ENCODE results near the gene GALP.
"Not testable (repeated sequence)": the region's sequence is repeated elsewhere in the genome, so short reads cannot be mapped to it uniquely, and the experiment has no call there.

Gene GALP

DNA sequence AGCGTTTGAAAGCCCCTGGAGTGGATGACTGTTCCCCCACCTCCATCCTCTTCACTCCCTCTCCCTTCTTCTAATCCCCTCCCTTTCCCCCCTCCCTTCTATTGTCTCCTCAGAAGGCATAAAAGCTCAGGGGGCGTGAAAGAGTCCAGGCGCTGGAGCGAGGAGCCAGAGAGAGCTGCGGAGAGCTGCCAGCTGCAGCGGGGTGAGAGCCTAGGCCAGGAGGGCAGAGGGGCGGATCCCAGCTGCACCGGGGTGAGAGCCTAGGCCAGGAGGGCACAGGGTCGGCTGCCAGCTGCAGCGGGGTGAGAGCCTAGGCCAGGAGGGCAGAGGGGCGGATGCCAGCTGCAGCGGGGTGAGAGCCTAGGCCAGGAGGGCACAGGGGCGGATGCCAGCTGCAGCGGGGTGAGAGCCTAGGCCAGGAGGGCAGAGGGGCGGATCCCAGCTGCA lies at the start of gene GALP:
GALP (plus strand) TSS at position 148 of the 447 bp plus-strand sequence. CDS start 1,101 bp downstream, outside the sequence.
- DNase-seq (ENCODE audit: low read depth, low spot score); POLR2A ChIA-PET; H3K4me3 ChIP-seq (ENCODE audit: low read depth, low read length): not testable (repeated sequence)
- CTCF ChIA-PET, result interaction anchor here (0.6 to 11.0 kb wide), 2 partner anchors 98 to 111 kb away, joined by 3 to 202 read pairs; no protein-coding TSS in a partner anchor

DNA sequence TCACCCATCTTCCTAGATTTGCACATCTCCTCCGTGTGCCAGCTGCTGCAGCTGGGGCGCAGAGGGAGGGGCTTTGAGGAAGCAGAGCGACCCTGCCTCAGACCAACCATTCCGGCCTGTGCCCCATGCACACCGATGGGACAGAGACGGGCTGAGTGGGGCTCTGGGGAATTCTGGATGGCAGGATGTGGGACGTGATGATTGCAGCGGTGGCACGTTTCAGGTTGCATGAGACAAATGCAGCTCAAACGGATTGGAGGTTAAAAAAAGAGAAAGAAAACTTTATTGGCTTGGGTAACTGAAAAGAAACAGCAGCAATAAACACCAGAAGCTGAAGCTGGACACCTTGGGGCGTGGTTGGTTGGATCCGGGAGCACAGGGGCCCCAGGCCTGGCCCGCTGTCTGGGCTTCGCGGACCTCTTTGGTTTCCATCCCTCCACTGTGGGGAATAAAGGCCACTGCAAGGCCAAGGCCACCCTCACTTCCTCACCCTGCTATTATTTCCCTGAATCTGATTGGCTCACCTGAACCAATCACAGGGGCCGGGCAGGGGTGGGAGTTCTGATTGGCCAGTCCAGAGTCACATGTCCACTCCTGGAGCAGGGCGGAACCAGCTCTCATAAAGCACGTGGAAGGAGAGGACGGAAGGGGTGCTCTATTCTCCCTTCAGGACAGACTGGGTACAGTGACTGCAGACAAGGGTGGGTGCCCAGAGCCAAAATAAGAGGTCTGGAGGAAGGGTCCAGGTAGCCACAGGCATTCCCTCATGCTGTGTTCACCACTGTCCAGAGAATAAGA lies 48.6 kb upstream of the GALP start:
- TF ChIP-seq, protein P1, sequence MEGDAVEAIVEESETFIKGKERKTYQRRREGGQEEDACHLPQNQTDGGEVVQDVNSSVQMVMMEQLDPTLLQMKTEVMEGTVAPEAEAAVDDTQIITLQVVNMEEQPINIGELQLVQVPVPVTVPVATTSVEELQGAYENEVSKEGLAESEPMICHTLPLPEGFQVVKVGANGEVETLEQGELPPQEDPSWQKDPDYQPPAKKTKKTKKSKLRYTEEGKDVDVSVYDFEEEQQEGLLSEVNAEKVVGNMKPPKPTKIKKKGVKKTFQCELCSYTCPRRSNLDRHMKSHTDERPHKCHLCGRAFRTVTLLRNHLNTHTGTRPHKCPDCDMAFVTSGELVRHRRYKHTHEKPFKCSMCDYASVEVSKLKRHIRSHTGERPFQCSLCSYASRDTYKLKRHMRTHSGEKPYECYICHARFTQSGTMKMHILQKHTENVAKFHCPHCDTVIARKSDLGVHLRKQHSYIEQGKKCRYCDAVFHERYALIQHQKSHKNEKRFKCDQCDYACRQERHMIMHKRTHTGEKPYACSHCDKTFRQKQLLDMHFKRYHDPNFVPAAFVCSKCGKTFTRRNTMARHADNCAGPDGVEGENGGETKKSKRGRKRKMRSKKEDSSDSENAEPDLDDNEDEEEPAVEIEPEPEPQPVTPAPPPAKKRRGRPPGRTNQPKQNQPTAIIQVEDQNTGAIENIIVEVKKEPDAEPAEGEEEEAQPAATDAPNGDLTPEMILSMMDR (IDR thresholded peaks at IDR 0.05; ENCODE audit: insufficient read depth, low read length, missing control alignments), result no peak

DNA sequence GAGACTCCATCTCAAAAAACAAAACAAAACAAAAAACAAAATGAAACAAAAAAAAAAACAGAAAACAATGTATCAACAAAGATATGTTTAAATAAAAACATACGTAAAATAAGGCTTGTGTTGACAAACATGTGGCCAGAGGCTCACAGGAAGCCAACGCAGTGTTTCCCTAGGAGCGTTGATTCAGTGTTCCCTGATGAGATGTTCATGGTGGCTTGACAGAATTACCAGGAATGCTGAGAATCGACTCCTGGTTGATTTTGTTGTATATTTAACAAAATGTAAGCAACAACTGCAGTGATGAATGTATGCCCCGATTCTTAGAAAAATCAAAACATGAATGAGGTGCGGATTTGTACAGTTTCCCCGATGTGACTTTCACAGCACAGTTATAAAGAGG lies 45.8 kb upstream of the GALP start:
- TF ChIP-seq, protein P1 (IDR thresholded peaks at IDR 0.05; ENCODE audit: insufficient read depth, low read length, missing control alignments), result no peak
- no peak for DNase-seq (ENCODE audit: low read depth, low spot score)
- no peak overlapping the region for H3K4me3 ChIP-seq (ENCODE audit: low read depth, low read length)
- CTCF ChIA-PET, result no interaction called here
- POLR2A ChIA-PET, result no interaction called here

More for the DNA sequence above, 48.6 kb upstream of the GALP start:
- H3K4me3 ChIP-seq (ENCODE audit: low read depth, low read length), result no peak overlapping the region
- CTCF ChIA-PET, result no interaction called here
- POLR2A ChIA-PET, result no interaction called here
- DNase-seq (ENCODE audit: low read depth, low spot score), result no peak

DNA sequence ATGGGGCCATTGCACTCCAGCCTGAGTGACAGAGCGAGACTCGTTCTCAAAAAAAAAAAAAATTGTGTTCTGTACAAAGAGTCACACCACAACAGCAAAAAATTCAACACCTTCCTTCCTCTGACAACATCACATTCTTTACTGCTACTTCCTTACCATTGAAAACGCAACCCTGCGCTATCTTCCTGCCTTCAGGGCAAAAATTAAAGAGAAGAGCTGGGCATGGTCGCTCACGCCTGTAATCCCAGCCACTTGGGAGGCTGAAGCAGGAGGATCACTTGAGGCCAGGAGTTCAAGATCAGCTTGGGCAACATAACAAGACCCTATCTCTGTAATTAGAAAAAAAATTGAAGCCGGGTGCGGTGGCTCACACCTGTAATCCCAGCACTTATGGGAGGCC lies 44.2 kb upstream of the GALP start:
- CTCF ChIA-PET, result interaction anchor here (1.2 kb wide), 1 partner anchor 65 kb away, joined by 4 read pairs; no protein-coding TSS in a partner anchor
- POLR2A ChIA-PET, result no interaction called here
- DNase-seq (ENCODE audit: low read depth, low spot score), result no peak
- TF ChIP-seq, protein P1 (IDR thresholded peaks at IDR 0.05; ENCODE audit: insufficient read depth, low read length, missing control alignments), result no peak
- H3K4me3 ChIP-seq (ENCODE audit: low read depth, low read length), result no peak overlapping the region

DNA sequence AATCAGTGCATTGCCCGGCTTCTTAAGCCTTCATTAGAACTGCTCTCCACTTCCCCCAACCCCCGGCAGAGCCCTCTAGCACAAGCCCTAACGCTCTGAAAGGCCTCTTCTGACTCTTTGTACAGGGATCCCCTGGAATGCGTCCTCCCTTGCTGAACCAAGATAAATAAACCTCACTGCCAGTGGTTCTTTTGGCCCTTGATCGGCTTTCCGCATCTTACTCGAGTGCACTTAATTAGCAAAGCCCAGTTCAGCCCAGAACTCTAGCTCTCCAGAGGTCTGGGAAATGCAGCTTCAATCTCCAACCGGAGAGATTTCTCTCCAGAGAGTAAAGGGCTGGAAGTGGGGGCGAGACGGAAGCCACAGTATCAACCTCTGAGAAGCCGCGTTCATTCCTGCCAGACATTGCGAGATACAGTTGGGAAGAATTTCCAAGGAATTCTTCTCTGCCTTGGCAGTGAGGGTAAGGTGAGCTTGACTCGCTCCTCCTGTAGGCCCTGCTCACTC lies 43.4 kb upstream of the GALP start:
- TF ChIP-seq, protein P1 (IDR thresholded peaks at IDR 0.05; ENCODE audit: insufficient read depth, low read length, missing control alignments), result no peak
- no peak for DNase-seq (ENCODE audit: low read depth, low spot score)
- H3K4me3 ChIP-seq (ENCODE audit: low read depth, low read length), result no peak overlapping the region
- ChIA-PET POLR2A (no interaction called here), CTCF (no interaction called here)

DNA sequence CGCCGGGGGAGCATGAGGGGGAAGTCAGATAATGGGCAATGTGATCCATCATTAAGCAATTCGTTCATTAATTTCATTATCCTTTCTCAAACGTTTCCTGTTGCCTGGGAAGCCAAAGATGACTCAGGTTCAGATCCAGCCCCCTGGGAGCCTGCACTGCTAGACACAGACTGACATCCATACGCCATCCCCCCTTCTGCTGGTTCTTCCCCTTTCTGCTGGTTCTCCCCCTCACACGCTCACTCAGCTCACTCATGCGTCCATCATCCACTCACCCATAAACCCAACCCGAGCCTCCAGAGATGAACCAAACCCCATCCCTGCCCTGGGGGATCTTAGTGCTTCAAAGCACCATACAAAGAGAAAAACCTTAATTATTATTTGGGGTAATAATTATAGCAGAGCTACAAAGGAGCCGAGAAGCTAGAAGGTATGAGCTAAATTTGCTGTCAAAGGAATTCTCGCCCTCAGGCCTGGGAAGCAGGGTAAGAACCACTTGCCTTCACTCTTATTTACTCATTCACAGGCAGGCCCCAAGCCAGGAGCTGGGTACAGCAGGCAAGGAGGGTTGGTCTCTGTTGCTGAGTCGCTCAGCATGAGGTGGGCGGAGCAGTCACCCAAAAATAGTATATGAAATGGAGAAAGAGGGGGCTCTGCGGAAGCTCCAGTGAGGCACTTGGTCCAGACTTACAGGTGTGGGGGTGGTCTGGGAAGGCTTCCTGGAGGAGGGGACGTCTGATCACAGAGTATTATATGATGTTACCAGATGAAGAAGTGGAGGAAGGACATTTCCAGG lies 41.8 kb upstream of the GALP start:
- ChIA-PET CTCF (interaction anchor here (1.8 kb wide), 1 partner anchor 12 kb away, joined by 4 read pairs; no protein-coding TSS in a partner anchor), POLR2A (no interaction called here)
- H3K4me3 ChIP-seq (ENCODE audit: low read depth, low read length), result no peak overlapping the region
- TF ChIP-seq, protein P1 (IDR thresholded peaks at IDR 0.05; ENCODE audit: insufficient read depth, low read length, missing control alignments), result no peak
- no peak for DNase-seq (ENCODE audit: low read depth, low spot score)
